ENCODE measurements around the gene CORO2B.

CORO2B gene

GRCh38 chr15:68719051-68719450, 140.3 kb downstream of the CORO2B start:
- TF ChIP-seq CTCF (IDR thresholded peaks at IDR 0.05; ENCODE audit: insufficient read depth, low read length, poor library complexity, severe bottlenecking) (no peak), EZH2phosphoT487 (conservative IDR thresholded peaks at IDR 0.05; ENCODE audit: low read length) (no peak)
- Histone ChIP-seq H3K9me3 (ENCODE audit: insufficient read depth, low read length) (no peaks in the 10 kb centered on the region), H3F3A (ENCODE audit: insufficient read depth) (no peaks in the 10 kb centered on the region), H4K20me1 (ENCODE audit: low read depth, low read length) (no peaks in the 10 kb centered on the region), H3K79me2 (ENCODE audit: insufficient read depth, low read length) (no peaks in the 10 kb centered on the region), H2AFZ (ENCODE audit: low read depth, low read length, severe bottlenecking) (no peak overlapping the region), H3K4me3 (ENCODE audit: insufficient read depth, low read length, poor library complexity, severe bottlenecking) (no peak overlapping the region), H3K27me3 (ENCODE audit: low read length) (no peaks in the 10 kb centered on the region), H3K36me3 (ENCODE audit: low read length) (no peaks in the 10 kb centered on the region), H3K9me2 (replicated peaks; ENCODE audit: insufficient read depth, low read length) (no peaks in the 10 kb centered on the region), H3K4me2 (ENCODE audit: low read depth, low read length, poor library complexity, severe bottlenecking) (no peak overlapping the region), H3K9ac (ENCODE audit: low read length) (no peak overlapping the region), H3K27ac (ENCODE audit: low read depth, low read length) (no peak overlapping the region)

- Histone ChIP-seq H3F3A (ENCODE audit: insufficient read depth) (no peaks in the 10 kb centered on the region), H3K79me2 (ENCODE audit: insufficient read depth, low read length) (no peaks in the 10 kb centered on the region), H2AFZ (ENCODE audit: low read depth, low read length, severe bottlenecking) (no peak overlapping the region), H3K4me3 (ENCODE audit: insufficient read depth, low read length, poor library complexity, severe bottlenecking) (no peak overlapping the region), H3K9me2 (replicated peaks; ENCODE audit: insufficient read depth, low read length) (no peaks in the 10 kb centered on the region), H3K36me3 (ENCODE audit: low read length) (no peaks in the 10 kb centered on the region), H3K9ac (ENCODE audit: low read length) (no peak overlapping the region), H3K27me3 (ENCODE audit: low read length) (no peaks in the 10 kb centered on the region), H4K20me1 (ENCODE audit: low read depth, low read length) (no peaks in the 10 kb centered on the region), H3K9me3 (ENCODE audit: insufficient read depth, low read length) (no peaks in the 10 kb centered on the region), H3K27ac (ENCODE audit: low read depth, low read length) (no peak overlapping the region), H3K4me2 (ENCODE audit: low read depth, low read length, poor library complexity, severe bottlenecking) (no peak overlapping the region)
- TF ChIP-seq EZH2phosphoT487 (conservative IDR thresholded peaks at IDR 0.05; ENCODE audit: low read length) = no peak
- no peak for TF ChIP-seq CTCF (IDR thresholded peaks at IDR 0.05; ENCODE audit: insufficient read depth, low read length, poor library complexity, severe bottlenecking)
Observed at GRCh38 chr15:68719672-68720071, 140.9 kb downstream of the CORO2B start.

GRCh38 chr15:68721886-68722285, 143.1 kb downstream of the CORO2B start:
- H3K27me3 ChIP-seq (ENCODE audit: low read length) = no peaks in the 10 kb centered on the region
- no peak overlapping the region for H3K27ac ChIP-seq (ENCODE audit: low read depth, low read length)
- TF ChIP-seq CTCF (IDR thresholded peaks at IDR 0.05; ENCODE audit: insufficient read depth, low read length, poor library complexity, severe bottlenecking) (no peak), EZH2phosphoT487 (conservative IDR thresholded peaks at IDR 0.05; ENCODE audit: low read length) (no peak)
- no peaks in the 10 kb centered on the region for H3F3A ChIP-seq (ENCODE audit: insufficient read depth)
- H3K4me3 ChIP-seq (ENCODE audit: insufficient read depth, low read length, poor library complexity, severe bottlenecking) = no peak overlapping the region
- H3K4me2 ChIP-seq (ENCODE audit: low read depth, low read length, poor library complexity, severe bottlenecking) = no peak overlapping the region
- H3K79me2 ChIP-seq (ENCODE audit: insufficient read depth, low read length) = no peaks in the 10 kb centered on the region
- H3K9me2 ChIP-seq (replicated peaks; ENCODE audit: insufficient read depth, low read length) = no peaks in the 10 kb centered on the region
- H2AFZ ChIP-seq (ENCODE audit: low read depth, low read length, severe bottlenecking) = no peak overlapping the region
- no peaks in the 10 kb centered on the region for H4K20me1 ChIP-seq (ENCODE audit: low read depth, low read length)
- no peaks in the 10 kb centered on the region for H3K9me3 ChIP-seq (ENCODE audit: insufficient read depth, low read length)
- no peaks in the 10 kb centered on the region for H3K36me3 ChIP-seq (ENCODE audit: low read length)
- H3K9ac ChIP-seq (ENCODE audit: low read length) = no peak overlapping the region
